HG03442 (cell line): Measurements from ENCODE around the gene ATF7.

Experiments used
- ATAC-seq: cut with Tn5 transposase; IDR thresholded peaks from one replicate; pipeline ENCODE4 v1.9.1; 2021; ENCODE audit warnings: mild to moderate bottlenecking, moderate library complexity; ENCODE audit not compliant: unreplicated experiment

ATF7 gene

DNA sequence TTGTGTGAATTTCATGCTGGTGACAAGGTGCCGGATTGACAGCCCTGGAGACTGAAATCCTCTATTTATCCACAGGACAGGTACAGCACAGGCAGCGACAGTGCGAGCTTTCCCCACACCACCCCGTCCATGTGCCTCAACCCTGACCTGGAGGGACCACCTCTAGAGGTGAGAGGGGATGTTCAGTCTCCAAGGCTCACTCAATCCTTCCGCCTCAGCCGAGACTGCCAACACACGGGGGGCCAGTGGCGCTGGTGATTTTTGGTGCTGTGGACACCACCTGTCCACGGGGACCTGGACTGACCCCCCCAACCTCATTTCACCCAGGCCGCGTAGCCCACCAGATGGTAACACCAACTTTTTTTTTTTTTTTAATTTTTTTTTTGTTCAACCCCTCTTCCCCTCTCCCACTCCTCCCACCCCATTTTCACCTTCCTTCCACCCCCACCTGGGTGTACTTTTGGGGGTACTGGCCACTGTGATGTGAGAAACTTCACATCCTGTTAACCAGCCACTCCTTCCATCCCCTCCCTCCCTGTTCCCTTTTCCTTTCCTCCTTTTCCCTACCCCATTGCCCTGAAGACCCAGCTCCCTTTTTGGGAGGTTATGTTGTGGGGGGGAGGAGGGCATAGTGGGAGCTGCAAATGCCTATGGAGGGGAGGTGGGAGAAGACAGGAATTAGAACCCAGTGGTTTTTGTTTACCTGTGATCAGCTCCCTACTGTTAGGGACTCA lies 161.3 kb downstream of the ATF7 start:
- ATAC-seq: no peak

DNA sequence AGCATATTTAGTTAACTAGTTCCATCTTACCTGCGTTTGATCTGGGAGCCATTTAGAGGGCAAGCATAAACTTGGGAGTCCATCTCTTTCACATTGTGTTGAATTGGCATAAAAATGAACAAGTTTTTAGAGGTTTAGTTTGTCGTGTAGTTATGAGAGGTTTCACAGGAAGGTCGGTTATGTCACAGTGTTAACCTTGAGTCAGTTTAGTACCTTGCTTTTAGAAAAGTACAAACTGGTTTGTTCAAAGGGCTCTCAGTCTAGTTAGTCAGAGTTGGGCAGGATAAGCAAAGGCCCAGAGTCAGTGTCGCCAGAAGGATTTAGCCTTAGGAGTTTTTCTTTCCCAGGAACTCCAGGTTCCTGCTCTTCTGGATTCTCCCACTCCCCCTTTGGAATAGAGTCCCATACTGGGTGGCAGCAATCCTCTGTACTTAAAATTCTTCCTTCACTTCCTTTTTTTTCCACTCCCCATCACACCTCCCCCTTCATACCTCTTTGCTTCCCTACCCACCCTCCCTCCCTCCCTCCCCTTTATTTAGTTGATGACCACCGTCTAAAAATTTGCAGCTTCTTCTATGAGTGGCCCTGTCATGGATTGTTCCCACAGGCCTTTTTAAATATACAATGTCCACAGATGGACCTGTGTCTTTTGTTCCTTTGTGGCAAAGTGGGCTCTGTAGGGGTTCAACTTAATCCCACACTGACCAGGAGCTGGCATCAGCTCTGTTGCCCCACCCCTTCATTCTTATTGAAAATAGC lies 162.2 kb downstream of the ATF7 start:
- ATAC-seq: no peak

DNA sequence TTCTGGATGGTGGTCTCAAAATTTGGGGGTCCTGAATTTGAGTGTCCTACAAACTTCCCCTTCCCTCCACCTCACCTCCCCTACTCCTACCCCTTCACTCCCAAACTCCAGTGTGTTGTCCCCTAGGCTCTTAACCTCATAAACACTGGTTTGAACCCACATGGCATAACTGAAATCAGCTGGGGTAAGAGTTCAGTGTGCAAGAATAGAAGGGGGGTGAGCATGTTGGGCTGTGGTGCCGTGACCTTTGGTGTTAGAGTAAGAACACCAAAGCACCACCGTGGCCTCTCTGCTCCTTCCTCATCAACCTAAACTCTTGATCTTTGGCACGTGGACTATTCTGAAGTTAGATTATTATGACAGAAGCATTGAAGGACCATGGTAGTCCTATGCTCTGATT lies 163.2 kb downstream of the ATF7 start:
- no peak for ATAC-seq

DNA sequence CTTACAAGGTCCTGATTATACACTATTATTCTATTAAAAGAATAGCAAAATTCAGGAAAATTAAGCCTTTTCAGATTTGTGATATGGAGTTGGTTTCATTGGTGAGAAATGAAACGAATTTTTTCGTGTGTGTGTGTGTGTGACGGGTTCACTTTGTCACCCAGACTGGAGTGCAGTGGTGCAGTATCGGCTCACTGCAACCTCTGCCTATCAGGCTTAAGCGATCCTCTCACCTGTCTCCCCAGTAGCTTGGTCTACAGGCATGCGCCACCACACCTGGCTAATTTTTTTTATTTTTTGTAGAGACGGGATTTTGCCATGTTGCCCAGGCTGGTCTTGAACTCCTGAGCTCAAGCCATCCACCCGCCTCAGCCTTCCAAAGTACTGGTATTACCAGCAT lies 164.6 kb downstream of the ATF7 start:
- no peak for ATAC-seq

DNA sequence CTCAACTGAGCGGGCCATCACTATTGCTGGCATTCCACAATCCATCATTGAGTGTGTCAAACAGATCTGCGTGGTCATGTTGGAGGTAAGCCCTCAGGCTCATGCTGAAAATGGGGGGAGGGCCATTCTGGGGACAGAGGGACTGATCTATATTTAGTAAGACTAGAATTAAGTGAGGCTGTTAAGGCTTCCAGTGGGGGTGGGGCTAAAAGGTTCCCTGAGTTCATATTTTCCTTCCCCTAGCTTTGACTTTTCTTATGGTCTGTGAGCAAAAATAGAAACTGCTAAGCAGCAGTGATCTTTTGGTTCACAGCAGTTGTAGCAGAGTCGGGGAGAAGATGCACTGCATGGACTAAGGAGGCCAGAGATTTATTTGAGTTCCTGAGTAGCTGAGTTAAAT lies 165.1 kb downstream of the ATF7 start:
- no peak for ATAC-seq

DNA sequence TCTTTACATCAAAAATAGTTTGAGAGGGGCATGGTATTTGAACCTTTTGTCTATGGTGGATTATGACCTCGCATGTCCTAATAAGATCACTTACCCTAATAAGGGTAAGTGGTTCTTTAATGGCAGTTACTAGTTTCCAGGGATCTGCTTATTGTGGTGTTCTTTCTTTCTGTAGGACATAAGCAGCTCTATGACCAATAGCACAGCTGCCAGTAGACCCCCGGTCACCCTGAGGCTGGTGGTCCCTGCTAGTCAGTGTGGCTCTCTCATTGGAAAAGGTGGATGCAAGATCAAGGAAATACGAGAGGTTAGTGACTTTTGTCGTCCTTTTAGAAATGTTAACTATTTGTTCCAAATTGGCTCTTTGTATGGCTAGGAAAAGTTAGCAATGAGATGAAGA lies 167.1 kb downstream of the ATF7 start:
- ATAC-seq: no peak
